Tongue (tissue), 3 donors: ENCODE data around the gene HAUS7. TPM values are rescaled to one million over a fixed set of nuclear protein-coding genes. Genes with fewer than 3 reads are reported as not detected.
"Not testable (repeated sequence)": the region's sequence is repeated elsewhere in the genome, so short reads cannot be mapped to it uniquely, and the experiment has no call there.

ENCODE experiments used
- DNase-seq: peaks from one replicate; pipeline ENCODE4 v3.0.0-alpha.2; 2015
- small RNA-seq: library from RNA; depleted of rRNA; stranded (forward); fragments of <200 nt; gene quantifications from one replicate; pipeline ENCODE3, GENCODE V24; 2014; ENCODE audit warnings: low replicate concordance
- total RNA-seq: library from RNA; depleted of rRNA; stranded (reverse); fragments of >200 nt; gene quantifications from one replicate; pipeline ENCODE4 v1.2.3, GENCODE V29; 2014

HAUS7 gene
- total RNA-seq, 1 donor from 2014 or later, result 20.7 TPM

DNA sequence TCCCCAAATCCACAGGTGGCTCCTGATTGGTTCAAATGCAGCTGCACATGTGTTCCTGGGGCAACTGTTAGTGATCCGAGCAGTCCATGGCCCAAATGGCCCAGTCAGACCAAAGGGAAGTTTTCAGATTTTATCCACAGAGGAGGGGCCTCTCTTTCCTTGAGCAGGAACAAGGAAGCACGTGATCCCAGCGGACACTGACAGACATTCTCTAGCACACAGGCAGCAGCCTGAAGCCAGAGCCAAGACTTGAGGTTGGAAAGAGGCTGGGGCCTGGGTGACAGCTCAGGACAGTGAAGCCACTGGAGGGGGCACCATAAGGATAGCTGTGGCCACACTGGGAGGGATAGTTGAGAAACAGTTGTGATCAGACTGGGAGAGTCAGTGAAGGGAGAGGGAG, 62.6 kb downstream of the HAUS7 start:
- DNase-seq, result no peak

DNA sequence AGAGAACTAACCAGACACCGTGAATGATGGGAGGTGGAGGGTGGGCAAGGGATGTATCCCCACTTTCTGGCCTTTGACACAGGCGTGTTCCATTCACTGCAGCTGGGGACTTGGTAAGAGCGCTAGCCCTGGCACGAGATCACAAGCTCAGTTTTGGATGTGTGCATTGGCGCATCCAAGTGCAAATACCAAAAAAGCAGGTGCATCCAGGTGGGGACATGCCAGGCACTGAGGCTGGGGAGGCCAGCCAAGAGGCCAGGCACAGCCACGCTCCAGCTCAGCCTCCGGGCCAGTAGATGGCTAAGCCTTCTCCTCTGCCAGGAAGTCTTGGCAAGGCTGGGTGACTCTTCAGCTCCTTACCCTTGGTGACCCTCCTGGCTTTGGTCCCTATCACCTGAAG, 63.5 kb downstream of the HAUS7 start:
- no peak for DNase-seq

DNA sequence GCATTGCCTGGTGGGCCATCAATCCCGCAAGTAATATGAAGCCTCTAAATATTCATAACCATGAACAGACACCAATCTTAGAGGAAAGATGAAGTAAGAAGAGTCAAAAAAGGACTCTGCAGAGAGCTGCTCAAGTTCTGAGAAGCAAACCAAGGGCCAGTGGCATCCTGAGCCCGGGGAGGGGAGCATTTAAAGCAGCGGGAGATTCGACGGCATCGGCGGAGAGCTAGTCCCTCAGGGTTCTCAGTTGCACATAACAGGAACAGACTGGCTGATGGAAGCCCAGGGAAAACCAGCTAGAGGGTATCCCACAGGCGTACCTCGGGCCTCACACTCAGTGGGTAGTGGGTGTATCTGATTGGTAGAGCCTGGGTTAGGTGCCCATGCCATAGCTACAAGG, 64.4 kb downstream of the HAUS7 start:
- no peak for DNase-seq

DNA sequence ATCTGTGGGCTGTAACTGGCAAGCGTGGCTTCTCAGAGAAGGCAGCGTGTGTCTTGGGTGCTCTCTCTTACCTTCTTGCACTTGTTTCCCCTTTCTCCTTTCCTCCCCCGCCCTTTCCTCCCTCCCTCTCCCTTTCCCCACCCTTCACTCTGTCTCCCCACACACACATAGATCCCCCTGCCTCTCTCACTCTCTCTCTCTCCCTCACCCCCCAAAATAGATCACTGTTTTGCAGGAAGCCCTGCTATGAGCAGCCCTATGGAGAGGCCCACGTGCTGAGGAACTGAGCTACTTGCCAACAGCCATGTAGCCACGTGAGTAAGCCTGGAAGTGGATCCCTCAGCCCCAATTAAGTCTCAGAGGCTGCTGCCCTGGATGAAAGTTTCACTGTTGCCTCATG, 65.0 kb downstream of the HAUS7 start:
- DNase-seq, result no peak

DNA sequence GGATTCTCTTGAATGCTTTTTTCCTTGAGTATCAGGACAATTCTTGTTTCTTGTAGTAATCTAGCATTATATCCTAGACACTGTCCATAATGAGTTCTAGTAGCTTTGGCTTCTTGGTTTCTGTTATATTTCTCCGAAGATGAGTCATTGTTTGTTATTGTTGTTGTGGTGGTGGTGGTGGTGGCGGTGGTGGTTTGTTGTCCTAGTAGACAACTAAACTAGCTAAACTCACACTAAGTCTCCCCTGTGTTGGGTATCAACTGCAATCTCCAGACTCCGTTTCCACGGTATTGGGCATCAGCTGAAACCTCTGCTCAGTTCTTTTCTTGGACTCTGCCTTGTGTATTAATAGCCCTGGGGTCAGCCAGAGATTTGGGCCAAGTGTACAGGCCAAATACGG, 66.0 kb downstream of the HAUS7 start:
- DNase-seq, result not testable (repeated sequence)

DNA sequence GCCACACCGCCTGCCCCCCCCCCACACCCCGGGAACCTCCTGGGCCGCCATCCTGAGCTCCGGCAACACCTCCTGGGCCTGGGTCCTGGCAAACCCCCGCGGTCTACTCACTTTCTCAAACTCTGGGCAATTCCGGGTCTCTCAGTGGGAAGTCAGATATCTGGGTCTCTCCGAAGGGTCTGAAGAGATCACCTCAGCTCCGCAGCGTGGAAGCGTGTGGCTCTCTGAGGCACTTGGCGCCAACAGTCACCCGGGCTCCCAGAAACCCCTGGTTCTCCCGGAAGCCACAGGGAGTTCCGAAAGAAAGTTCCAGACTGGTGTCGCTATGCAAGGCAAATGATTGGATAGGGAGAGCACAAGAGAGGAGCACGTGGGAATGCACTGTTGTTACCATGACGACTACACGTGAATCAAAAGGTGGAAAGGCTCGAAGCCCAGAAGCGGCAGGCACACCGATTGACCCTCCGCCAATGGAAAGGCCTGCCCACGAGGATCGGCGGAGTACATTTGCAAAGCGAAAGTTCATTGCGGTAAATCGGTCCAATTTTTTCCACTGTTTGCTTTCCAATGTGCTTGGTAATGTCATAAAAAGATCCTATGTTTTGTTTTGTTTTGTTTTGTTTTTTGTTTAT, 69.1 kb downstream of the HAUS7 start, which contains the start of gene PNMA6E:
TSS of gene PNMA6E (minus strand) at position 218 of the 632 bp plus-strand sequence. CDS start 2,501 bp downstream, outside the sequence.
- DNase-seq, result no peak

DNA sequence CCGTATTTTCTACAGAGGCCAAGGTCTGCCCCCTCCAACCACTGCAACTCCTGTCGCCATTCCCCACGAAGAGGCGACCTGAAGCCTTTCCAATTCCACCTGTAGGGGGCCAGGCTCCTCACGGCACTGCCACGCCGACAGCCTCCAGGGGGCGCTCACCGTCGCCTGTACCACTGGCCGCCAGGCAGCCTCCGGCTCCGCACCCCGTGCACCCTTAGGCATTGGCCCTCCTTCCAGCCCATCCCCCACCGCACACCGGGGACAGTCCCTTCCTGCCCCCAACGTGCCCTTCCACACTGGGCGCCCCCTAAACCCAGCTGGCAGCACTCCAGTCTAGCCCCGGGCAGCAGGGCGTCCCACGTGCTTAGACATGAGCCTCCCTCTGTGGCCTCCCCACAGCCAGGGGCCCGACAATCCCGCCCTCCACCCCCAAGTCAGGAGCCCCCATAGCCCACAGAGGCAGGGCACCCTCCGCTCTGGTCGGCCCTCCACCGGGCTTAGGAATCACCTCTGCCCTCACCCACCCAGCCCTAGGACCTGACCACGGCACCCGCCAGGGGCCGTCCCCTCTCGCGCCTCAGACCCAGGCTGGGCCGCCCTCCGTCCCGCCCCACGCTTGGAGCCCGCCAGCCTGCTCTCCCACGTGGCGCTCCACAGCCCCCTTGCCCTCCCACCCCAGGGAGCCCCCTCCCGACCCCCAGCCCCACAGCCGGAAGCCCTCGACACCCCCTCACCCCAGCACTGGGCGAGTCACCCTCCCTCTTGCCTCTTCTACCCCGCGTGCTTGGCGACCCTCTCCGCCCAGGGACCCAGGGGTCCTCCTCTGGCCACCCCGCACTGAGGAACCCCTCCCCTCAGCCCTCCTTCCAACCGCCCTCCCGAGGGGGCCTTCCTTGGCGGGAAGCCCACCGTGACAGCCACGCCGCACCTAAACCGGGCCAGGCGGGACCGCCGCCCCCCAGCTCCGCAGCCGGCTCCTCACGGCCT, 69.9 kb downstream of the HAUS7 start:
- DNase-seq, result no peak

DNA sequence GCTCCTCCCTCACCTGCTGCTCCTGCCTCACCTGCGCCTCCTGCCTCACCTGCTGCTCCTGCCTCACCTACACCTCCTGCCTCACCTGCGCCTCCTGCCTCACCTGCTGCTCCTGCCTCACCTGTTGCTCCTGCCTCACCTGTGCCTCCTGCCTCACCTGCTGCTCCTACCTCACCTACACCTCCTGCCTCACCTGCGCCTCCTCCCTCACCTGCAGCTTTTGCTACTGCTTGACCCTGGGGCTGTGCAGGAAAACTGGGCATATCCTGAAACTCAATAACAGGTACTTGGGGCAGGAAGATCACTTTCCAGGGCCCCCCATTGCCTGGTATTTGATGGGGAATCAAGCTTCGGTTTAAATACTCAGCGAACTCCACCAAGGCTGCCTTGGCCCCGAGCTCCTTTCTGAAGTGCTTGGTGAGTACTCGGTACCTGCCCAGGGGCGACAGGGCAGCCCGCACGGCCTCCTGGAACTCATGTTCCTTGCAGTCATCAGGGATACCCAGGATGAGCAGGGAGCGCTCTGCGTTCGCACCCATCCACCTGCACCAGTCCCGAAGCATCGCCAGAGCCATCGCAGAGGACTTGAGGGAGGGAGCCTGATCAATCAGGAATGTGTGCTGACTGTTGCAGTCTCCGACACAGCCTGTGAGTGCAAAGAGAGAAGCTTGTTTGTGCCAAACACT, 72.0 kb downstream of the HAUS7 start:
- no peak for DNase-seq

Small RNA genes lying within 50 kb of the gene (small RNA-seq; reads per million reads assigned to genes)
- not detected for gene RN7SL667P

Other genes starting within 250 kb of the HAUS7 start
- gene PNMA6F, start 148.8 kb downstream of the HAUS7 start, total RNA-seq, result not detected
- 10.6 TPM for gene ZNF275, start 136.4 kb downstream of the HAUS7 start, total RNA-seq
- gene PNMA6E, start 69.2 kb downstream of the HAUS7 start, total RNA-seq, result not detected
- 1.4 TPM for gene ZFP92, start 59.1 kb downstream of the HAUS7 start, total RNA-seq
- gene TREX2, start 24.5 kb downstream of the HAUS7 start, total RNA-seq, result 2.2 TPM
- gene BGN, start 24.4 kb upstream of the HAUS7 start, total RNA-seq, result 62.2 TPM
- 0.41 TPM for gene ATP2B3, start 47.1 kb upstream of the HAUS7 start, total RNA-seq
- gene CCNQ, start 128.6 kb upstream of the HAUS7 start, total RNA-seq, result 11.1 TPM
- gene DUSP9, start 176.6 kb upstream of the HAUS7 start, total RNA-seq, result not detected
- 0.92 TPM for gene PNCK, start 203.2 kb upstream of the HAUS7 start, total RNA-seq
- gene SLC6A8, start 217.3 kb upstream of the HAUS7 start, total RNA-seq, result 26.9 TPM